HG02759 (cell line): ENCODE data around the gene MDC1.
A peak's percentile ranks its signal among the peaks of the same experiment; 100 is the strongest.

Source experiments
- ATAC-seq: cut with Tn5 transposase; IDR thresholded peaks from one replicate; pipeline ENCODE4 v1.9.1; 2021; ENCODE audit warnings: mild to moderate bottlenecking, moderate library complexity; ENCODE audit not compliant: unreplicated experiment

MDC1 gene

DNA sequence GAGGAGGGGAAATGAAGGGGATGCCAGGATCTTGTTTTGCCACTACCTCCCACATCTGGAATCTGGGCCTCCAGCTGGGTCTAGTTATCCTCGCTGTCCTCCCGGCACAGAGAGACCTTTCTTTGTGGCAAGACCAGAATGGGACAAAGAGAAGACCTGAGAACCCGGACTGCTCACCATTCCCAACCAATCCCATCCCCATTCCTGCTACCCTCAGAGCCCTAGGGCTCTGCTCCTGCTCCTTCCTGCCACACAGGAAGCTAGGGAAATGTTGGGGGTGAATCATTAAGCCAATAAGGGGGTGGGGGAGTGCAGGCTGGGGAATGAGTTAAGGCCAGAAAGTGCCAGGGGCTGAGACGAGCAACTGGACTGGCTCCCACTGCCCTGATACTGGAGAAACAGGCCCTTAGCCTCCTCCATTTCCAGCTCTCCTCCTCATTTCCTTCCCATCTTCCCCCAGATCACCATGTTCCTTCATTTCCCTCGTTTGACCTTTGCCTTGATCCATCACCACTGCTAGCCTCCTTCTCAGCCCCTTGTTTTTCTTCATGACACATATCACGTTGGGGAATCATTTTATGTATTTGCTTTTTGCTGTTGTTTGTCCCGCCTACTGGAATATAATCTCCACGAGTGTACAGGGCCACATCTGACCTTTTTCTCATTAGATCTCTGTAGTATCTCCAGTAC, 31.9 kb upstream of the MDC1 start:
- no peak for ATAC-seq

DNA sequence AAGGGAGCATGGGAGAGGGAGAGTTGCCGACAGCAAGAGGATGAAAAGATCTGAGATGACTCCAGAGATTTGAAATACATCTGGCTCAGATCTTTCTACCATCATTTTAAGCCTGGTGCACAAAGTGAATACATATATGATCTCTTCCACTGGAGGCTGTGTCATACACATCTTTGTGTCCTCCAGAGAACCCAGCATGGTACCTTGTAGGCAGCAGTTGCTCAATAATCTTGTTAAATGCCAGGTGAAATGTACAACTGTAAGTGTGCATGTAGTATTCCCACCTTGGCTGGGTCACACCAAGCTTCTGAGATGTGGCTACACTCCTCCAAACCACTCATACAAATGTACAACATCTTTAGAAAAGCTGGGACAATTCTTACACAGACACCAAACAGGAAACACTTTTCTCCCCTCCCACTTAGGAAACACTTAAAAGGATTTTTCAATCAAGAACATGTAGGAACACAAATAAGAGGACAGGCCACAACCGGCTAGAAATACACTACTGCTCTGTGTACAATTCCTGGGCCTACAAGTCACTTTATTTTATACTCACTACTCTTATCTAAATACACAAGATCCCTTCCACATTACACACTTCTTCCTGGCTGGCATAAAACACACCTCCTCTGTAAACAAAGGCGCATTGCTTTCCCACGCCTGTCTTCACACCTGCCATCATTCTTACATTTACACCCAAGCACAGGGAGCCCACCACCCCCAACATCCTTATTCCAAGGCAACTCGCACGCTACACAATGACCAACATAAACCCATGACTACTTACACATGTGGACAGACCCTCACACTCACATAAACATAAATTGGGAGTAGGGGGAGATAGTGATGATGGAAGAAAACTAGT, 31.1 kb upstream of the MDC1 start:
- no peak for ATAC-seq

- ATAC-seq: no peak
Measured at GRCh38 chr6:30747300-30747687, 30.2 kb upstream of the MDC1 start.

DNA sequence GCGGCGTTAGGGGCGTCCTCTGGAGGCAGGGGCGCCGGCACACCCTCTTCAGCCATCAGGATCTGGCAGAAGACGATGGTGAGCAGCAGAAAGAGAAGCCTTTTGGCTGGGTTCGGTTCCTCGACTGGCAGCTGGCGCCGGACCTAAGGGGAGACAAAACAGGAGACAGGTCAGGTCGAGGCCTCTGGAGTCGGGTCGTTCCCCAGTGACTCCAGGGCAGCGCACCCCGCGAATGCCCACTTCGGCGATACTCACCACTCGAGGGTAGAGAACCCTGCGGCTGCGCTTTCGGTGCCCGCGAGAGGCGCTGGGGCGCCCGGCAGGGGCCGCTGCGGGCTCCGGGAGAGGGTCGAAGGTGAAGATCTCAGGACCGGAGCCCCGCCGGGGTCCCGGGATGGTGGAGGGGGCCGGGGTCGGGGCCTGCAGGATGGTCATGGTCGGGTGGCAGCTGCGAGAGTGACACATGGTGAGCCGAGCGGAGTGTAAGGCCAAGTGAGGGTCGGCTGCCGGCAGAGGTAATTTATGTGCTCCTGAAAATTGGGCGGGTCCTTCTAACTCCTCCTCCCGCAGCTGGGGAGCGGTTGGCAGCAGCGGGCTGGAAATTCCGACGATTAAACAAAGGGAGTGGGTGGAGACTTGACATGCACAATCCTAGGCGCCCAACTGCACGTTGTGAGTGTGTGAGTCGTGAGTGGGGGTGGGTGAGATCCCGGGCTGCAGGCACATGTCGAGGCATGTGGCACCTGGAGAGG, 27.1 kb upstream of the MDC1 start, which contains the start of gene IER3:
IER3 (minus strand) TSS at position 494 of the 752 bp plus-strand sequence; CDS start at position 465, 29 bp downstream.
- peak; percentile 36 for ATAC-seq

DNA sequence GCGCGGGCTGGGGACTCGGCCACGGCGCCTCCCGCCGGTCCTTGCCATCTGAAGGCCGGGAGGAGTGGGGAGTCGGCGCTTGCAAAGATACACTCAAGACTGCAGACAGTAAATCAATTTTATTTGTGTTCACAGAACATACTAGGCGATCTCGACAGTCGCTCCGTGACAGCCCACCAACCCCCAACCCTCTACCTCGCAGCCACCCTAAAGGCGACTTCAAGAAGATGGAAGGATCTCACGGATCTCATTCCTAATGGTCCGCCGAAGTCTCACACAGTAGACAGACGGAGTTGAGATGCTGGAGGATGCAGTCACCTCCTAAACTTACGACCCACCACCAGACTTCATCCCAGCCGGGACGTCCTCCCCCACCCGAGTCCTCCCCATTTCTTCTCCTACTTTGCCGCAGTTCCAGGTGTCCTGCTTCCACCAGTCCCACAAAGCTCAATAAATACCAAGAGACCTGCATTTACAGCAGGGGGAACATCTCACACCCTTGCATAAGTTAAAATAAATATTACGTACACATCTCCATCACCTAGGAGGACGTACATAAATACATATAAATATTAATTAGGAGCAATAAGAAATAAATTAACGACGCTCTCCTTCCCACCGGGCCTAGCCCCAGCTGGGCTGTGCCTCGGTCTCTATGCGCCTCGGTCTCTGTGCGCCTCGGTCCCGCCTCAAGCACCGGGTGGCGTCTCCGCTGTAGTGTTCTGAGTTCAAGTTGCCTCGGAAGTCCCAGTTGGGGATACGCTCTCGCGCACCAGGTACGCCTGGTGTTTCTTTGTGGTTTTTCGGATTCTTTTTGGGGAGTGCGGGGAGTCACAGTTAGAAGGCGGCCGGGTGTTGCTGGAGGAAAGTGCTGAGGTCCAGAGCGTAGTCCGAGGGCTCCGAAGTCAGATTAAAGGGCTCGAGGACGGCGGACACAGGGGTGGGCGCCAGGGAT, 26.3 kb upstream of the MDC1 start:
- ATAC-seq: peak; percentile 9

DNA sequence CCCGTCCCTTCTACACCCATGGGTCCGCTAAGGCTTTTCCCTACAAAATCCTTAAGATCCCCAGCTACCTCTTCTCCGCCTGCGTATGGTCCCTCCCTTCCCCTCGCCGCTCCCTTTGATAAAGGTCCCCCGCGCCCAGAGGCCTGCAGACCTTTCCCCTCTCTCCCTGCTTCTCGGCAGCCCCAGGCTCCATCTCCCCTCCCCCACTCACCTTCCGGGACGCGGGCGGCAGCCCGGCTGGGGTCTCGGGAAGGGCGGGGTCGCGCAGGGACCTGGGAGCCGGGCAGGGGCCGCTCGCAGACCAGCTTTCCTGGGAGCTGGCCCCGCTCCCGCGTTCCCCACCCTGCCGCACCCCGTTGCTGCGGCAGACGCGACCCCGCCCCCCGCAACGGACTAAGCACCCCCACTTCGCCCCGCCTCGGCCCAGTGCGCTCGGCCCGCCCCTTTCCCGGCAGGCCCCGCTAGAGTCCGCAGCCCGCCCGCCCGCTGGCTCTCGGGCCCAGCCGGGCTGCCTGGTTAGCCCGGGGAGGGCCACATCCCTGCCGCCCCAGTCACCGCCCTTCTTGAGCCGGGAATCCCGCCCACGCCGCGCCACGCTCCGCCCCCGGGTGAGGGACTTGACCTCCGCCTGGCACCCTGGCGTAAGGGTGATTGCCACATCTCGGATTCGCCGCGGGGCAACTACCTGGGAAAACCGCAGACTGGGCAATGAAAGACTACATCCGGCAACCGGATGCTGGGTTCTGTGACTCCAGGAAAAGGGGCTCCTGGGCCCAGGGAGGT, 25.4 kb upstream of the MDC1 start, which contains the start of gene FLOT1:
FLOT1 (minus strand) TSS at position 372 of the 783 bp plus-strand sequence. CDS start 498 bp downstream, outside the sequence.
- peak; percentile 84 for ATAC-seq

DNA sequence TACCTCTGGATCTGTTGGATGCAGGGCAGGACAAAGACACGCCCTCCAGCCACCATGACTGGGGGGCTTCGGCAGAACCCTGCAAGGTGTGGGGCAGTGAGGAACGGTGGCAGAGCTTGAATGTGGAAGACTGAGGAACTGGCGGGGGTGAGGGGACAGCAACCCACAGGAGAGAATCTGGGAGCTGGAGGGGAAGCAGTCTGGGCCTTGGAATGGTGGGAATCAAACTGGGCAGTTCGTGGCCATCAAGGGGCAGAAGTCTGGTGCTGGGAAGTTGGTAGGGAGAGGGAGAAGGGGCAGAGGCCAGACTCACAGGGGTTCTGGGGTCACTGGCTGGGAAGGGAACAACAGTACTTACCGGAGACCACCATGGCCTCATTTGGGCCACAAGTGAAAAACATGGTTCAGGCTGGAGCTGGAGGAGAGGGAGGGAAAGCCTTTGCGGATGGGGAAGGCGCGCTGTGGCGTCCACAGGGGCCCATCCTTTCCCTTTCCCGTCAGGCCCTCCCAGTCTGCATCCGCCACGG, 24.8 kb upstream of the MDC1 start:
- no peak for ATAC-seq

DNA sequence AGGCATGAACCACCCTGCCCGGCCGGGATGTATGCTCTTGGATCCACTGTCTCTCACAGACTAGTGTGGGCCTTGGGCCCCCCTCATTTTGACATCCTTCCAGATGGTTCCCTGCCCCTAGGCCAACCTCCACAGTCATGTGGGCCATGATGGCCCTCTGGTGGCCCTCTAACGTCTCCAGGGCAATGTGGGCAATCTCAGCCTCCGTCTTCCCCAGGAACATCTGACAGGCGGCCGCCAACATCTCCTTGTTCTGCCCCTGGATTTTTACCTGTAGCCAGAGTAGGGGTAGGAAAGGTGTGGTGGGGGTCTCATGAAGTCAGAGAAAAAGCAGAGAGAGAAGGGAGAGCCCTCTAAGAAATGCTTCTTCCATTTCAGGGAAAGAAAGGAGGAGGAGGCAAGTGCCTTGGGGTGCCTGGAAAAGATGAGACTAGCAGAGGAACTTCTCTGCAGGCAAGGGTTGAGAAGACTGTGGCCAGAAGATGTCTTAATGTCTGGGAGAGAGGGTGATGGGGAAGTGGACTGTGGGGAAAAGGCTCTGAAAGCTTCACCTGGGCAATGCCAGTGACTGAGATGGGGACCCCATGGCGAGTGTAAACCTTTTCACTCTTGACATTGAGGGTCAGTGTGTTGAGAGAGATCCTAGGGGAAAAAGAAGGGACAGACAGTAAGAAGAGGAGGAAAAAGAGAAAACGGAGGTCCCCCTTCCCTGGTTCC, 24.1 kb upstream of the MDC1 start:
- ATAC-seq: no peak

DNA sequence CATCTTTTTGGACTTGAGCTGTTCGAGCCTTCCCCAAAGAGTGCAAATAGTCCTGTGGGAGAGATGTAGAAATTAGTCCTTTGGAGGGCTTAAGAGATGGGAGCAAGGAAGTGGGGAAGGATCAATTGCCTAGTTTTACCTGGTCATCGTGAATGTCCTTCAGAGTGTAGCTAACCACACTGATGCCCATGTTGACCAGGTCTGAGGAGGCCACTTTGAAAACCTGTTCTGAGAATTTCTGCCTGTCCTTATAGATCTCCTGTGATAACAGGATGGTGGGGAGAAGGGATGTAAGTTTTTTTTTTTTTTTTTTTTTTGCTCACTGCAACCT, 23.4 kb upstream of the MDC1 start:
- ATAC-seq: no peak

- ATAC-seq: no peak
Measured at GRCh38 chr6:30738532-30738931, 21.5 kb upstream of the MDC1 start.

GRCh38 chr6:30735668-30736314, 18.7 kb upstream of the MDC1 start:
- ATAC-seq: no peak

GRCh38 chr6:30732237-30732943, 15.3 kb upstream of the MDC1 start:
- ATAC-seq: no peak

- peak; percentile 63 for ATAC-seq
Measured at GRCh38 chr6:30730601-30731435, 13.7 kb upstream of the MDC1 start.

DNA sequence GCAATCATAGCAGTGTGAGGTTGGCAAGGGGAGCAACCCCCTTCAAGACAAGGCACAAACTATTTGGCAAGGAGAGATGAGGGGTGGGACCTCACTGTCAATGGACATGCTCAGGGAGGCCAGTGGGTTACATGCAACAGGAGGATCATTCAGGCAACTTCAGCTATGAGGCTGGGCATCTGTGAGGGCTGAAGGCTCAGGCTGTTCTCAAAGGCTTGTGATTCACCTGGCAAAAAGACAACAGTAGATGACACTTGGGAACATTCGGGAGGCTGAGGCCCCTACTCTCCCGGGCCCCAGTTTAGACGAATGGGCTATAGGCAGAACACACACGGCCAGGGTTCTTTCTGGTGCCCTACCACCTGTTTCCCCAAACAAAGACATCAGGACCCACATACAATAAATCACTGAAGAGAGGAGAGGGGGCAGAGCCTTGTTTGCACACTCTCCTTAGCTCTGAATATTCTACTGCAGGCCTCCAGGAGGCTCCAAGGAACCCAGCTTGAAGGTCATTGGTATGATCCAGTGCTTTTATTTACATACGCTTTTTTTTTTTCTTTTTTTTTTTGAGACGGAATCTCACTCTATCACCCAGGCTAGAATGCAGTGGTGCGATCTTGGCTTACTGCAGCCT, 11.0 kb upstream of the MDC1 start:
- ATAC-seq: no peak

GRCh38 chr6:30726506-30727413, 9.7 kb upstream of the MDC1 start:
- no peak for ATAC-seq
